ENCODE results near the gene CSRNP2. TPM values are rescaled to one million over a fixed set of nuclear protein-coding genes. Genes with fewer than 3 reads are reported as not detected.
A peak's percentile ranks its signal among the peaks of the same experiment; 100 is the strongest.

CSRNP2 gene
- total and polyA plus RNA-seq, 2 of the 13 experiments (the other 11 are each of a cell fraction or from before 2014, with no cell fraction given), result 4.8 to 7.3 TPM

GRCh38 chr12:51025836-51026638 is 57.4 kb downstream of the CSRNP2 start, which contains the start of gene SLC11A2 (continued):
- TF ChIP-seq XRCC5 (optimal IDR thresholded peaks at IDR 0.05; ENCODE audit: low read length), result peak; percentile 47
- no peak for TF ChIP-seq RORA (CRISPR knock-in tag; IDR thresholded peaks at IDR 0.05)
- TF ChIP-seq ATRX (CRISPR knock-in tag; IDR thresholded peaks at IDR 0.05; ENCODE audit: borderline replicate concordance), result no peak
- TF ChIP-seq MAFF (IDR thresholded peaks at IDR 0.05; ENCODE audit: low read depth, low read length), result no peak
- no peak for TF ChIP-seq KLF11 (CRISPR knock-in tag; IDR thresholded peaks at IDR 0.05)
- peak; percentile 77; the same call in 1 of the 2 replicates for TF ChIP-seq ZFP37 (CRISPR knock-in tag; IDR thresholded peaks at IDR 0.05; ENCODE audit: borderline replicate concordance)
- peak; percentile 5; the same call in 1 of the 2 replicates for TF ChIP-seq ZNF34 (CRISPR knock-in tag; IDR thresholded peaks at IDR 0.05; ENCODE audit: borderline replicate concordance)
- peak; percentile 84; the same call in 1 of the 2 replicates for TF ChIP-seq ARNT2 (CRISPR knock-in tag; IDR thresholded peaks at IDR 0.05; ENCODE audit: low read depth)
- TF ChIP-seq, protein P1, sequence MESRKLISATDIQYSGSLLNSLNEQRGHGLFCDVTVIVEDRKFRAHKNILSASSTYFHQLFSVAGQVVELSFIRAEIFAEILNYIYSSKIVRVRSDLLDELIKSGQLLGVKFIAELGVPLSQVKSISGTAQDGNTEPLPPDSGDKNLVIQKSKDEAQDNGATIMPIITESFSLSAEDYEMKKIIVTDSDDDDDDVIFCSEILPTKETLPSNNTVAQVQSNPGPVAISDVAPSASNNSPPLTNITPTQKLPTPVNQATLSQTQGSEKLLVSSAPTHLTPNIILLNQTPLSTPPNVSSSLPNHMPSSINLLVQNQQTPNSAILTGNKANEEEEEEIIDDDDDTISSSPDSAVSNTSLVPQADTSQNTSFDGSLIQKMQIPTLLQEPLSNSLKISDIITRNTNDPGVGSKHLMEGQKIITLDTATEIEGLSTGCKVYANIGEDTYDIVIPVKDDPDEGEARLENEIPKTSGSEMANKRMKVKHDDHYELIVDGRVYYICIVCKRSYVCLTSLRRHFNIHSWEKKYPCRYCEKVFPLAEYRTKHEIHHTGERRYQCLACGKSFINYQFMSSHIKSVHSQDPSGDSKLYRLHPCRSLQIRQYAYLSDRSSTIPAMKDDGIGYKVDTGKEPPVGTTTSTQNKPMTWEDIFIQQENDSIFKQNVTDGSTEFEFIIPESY (CRISPR knock-in tag; IDR thresholded peaks at IDR 0.05), result no peak
- peak; percentile 17 for TF ChIP-seq PHF5A (CRISPR knock-in tag; IDR thresholded peaks at IDR 0.05; ENCODE audit: low read depth, unreplicated experiment)
- TF ChIP-seq FOSL2 (CRISPR knock-in tag; IDR thresholded peaks at IDR 0.05), result no peak
- peak; percentile 98; the same call in 1 of the 2 replicates for TF ChIP-seq ZNF558 (CRISPR knock-in tag; IDR thresholded peaks at IDR 0.05; ENCODE audit: borderline replicate concordance)
- peak; percentile 89 for TF ChIP-seq MYC (CRISPR knock-in tag; IDR thresholded peaks at IDR 0.05; ENCODE audit: borderline replicate concordance)
- TF ChIP-seq, protein P2, sequence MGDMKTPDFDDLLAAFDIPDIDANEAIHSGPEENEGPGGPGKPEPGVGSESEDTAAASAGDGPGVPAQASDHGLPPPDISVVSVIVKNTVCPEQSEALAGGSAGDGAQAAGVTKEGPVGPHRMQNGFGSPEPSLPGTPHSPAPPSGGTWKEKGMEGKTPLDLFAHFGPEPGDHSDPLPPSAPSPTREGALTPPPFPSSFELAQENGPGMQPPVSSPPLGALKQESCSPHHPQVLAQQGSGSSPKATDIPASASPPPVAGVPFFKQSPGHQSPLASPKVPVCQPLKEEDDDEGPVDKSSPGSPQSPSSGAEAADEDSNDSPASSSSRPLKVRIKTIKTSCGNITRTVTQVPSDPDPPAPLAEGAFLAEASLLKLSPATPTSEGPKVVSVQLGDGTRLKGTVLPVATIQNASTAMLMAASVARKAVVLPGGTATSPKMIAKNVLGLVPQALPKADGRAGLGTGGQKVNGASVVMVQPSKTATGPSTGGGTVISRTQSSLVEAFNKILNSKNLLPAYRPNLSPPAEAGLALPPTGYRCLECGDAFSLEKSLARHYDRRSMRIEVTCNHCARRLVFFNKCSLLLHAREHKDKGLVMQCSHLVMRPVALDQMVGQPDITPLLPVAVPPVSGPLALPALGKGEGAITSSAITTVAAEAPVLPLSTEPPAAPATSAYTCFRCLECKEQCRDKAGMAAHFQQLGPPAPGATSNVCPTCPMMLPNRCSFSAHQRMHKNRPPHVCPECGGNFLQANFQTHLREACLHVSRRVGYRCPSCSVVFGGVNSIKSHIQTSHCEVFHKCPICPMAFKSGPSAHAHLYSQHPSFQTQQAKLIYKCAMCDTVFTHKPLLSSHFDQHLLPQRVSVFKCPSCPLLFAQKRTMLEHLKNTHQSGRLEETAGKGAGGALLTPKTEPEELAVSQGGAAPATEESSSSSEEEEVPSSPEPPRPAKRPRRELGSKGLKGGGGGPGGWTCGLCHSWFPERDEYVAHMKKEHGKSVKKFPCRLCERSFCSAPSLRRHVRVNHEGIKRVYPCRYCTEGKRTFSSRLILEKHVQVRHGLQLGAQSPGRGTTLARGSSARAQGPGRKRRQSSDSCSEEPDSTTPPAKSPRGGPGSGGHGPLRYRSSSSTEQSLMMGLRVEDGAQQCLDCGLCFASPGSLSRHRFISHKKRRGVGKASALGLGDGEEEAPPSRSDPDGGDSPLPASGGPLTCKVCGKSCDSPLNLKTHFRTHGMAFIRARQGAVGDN (CRISPR knock-in tag; IDR thresholded peaks at IDR 0.05), result peak; percentile 99
- no peak for TF ChIP-seq ZSCAN29 (CRISPR knock-in tag; conservative IDR thresholded peaks at IDR 0.05)
- no peak for TF ChIP-seq ZNF329 (CRISPR knock-in tag; IDR thresholded peaks at IDR 0.05; ENCODE audit: low read depth)
- TF ChIP-seq ZNF205 (CRISPR knock-in tag; IDR thresholded peaks at IDR 0.05), result peak; percentile 19
- TF ChIP-seq TRAFD1 (CRISPR knock-in tag; IDR thresholded peaks at IDR 0.05; ENCODE audit: borderline replicate concordance), result no peak
- 0 out of 2 replicates have a peak, but pooled peaks have one; percentile 17 for TF ChIP-seq ISX (CRISPR knock-in tag; conservative IDR thresholded peaks at IDR 0.05)
- no peak for TF ChIP-seq NBN (conservative IDR thresholded peaks at IDR 0.05)
- TF ChIP-seq ZNF557 (CRISPR knock-in tag; IDR thresholded peaks at IDR 0.05), result no peak
- no peak for TF ChIP-seq ZNF44 (CRISPR knock-in tag; IDR thresholded peaks at IDR 0.05)

Data from HepG2 (cell line).